ENCODE data around the gene GSTM4. TPM values are rescaled to one million over a fixed set of nuclear protein-coding genes. Genes with fewer than 3 reads are reported as not detected.
A peak's percentile ranks its signal among the peaks of the same experiment; 100 is the strongest.

GSTM4 gene
- total and polyA plus RNA-seq, 9 of the 15 experiments (the other 6 are each of a cell fraction or from before 2014, with no cell fraction given) = 18.8 to 53.4 (median 38.8) TPM

- Histone ChIP-seq H3K9me1 (ENCODE audit: control insufficient read depth, insufficient read depth, low read length) (peaks cover 5% of the 10 kb centered on the region), H3K4me2 (ENCODE audit: insufficient read depth, low read length) (no peak overlapping the region), H3K4me3 (no peak overlapping the region), H3K9ac (ENCODE audit: insufficient read depth in 1 of 2, low read depth in 2 of 2, low read length in 2 of 2) (no peak overlapping the region), H2AFZ (ENCODE audit: low read depth, low read length) (no peak overlapping the region), H4K20me1 (replicated peaks; ENCODE audit: control insufficient read depth, insufficient read depth, low read length) (peaks cover 4% of the 10 kb centered on the region; the same call in 1 of the 2 replicates), H3K9me3 (replicated peaks; ENCODE audit: control insufficient read depth, insufficient read depth, low read depth, low read length) (no peaks in the 10 kb centered on the region), H3K36me3 (ENCODE audit: control insufficient read depth, insufficient read depth, low read length) (peaks cover 52% of the 10 kb centered on the region; the same call in 2 of the 3 replicates), H3K27ac (ENCODE audit: extremely low read depth, low read depth, low read length) (no peak overlapping the region), H3K4me1 (replicated peaks in 1 of 2; ENCODE audit: control insufficient read depth in 2 of 2, insufficient read depth in 2 of 2, low read length in 2 of 2) (peaks cover 0 to 31% of the 10 kb centered on the region in 2 experiments; a peak in 3 of 5 replicates), H3K27me3 (ENCODE audit: control insufficient read depth in 2 of 2, insufficient read depth in 2 of 2, low read length in 2 of 2) (no peaks in the 10 kb centered on the region), H3K79me2 (ENCODE audit: control insufficient read depth, insufficient read depth, low read length) (no peaks in the 10 kb centered on the region)
- ATAC-seq (no peak), DNase-seq (ENCODE audit: extremely low read depth in 1 of 4, low spot score in 3 of 4) (no peak), FAIRE-seq (no peak)
- in situ Hi-C loops (cut with MboI) (no loop called here), intact Hi-C loops (cut with micrococcal nuclease) (no loop called here)
- TSS peak; percentile 31 for BruUV-seq (replicated peaks)
- TF ChIP-seq ZEB2 (IDR thresholded peaks at IDR 0.05) = no peak
- TF ChIP-seq CCNT2 (IDR thresholded peaks at IDR 0.05; ENCODE audit: borderline replicate concordance, extremely low read depth, insufficient read length, low read depth, low read length) = no peak
- no peak for TF ChIP-seq ZBTB7A (IDR thresholded peaks at IDR 0.05; ENCODE audit: borderline replicate concordance, control insufficient read depth, low read depth, low read length)
- ChIA-PET POLR2A (interaction anchor here (0.6 to 4.2 kb wide), 6 partner anchors 8 to 140 kb away, joined by 3 to 23 read pairs (median 5); partner anchors contain the start of gene GNAI3), CTCF (ENCODE audit: low intra/inter-chr PET ratio) (interaction anchor here (0.6 to 0.7 kb wide), 2 partner anchors 9 to 85 kb away, joined by 3 to 4 read pairs; no protein-coding TSS in a partner anchor)
- 76% methylated on average over 16 of the region's 16 CpGs for WGBS (ENCODE audit: insufficient coverage, low coverage, missing lambda C conversion rate)
Observed at GRCh38 chr1:109631513-109632505, 24.1 kb upstream of the GSTM4 start.

Measured in K562 (cell line).